Uterus (tissue), 2 donors: ENCODE data around the gene OPCML.

Experiments used
- POLR2A ChIP-seq, 2 donors: fragments of 450-650 bp; IDR thresholded peaks; one replicate each; pipeline ENCODE4 v1.6.1; 2016; ENCODE audit warnings: antibody characterized with exemption in 2 of 2, mild to moderate bottlenecking in 1 of 2, moderate library complexity in 1 of 2
- TF ChIP-seq, protein P1 (sequence below), 4 experiments: fragments of 200-600 bp in 2 of 4; fragments of 450-650 bp in 2 of 4; sonication (generic) in 2 of 4; IDR thresholded peaks; one replicate each; pipeline ENCODE4 v1.5.1; 2016 to 2019; ENCODE audit warnings: antibody characterized with exemption in 4 of 4, mild to moderate bottlenecking in 2 of 4, moderate library complexity in 1 of 4

DNA sequence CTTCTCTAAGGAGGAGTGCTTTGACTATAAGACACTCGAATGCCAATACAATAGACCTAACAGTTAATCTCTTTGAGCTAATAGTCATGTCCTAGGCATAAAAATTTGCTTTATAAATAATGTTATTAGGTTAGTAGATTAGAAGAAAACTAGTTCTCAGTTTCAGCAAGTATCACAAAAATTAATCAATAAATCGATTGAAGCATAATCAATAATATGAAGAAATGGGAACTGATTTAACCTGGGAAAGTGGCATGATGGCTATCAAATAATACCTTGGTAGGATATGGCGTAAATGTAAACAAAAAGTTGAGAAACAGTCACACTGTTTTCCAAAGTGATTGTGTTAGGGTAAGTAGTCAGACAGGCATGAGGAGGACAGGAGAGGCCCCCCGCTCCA, 676.3 kb downstream of the OPCML start:
- TF ChIP-seq, protein P1, sequence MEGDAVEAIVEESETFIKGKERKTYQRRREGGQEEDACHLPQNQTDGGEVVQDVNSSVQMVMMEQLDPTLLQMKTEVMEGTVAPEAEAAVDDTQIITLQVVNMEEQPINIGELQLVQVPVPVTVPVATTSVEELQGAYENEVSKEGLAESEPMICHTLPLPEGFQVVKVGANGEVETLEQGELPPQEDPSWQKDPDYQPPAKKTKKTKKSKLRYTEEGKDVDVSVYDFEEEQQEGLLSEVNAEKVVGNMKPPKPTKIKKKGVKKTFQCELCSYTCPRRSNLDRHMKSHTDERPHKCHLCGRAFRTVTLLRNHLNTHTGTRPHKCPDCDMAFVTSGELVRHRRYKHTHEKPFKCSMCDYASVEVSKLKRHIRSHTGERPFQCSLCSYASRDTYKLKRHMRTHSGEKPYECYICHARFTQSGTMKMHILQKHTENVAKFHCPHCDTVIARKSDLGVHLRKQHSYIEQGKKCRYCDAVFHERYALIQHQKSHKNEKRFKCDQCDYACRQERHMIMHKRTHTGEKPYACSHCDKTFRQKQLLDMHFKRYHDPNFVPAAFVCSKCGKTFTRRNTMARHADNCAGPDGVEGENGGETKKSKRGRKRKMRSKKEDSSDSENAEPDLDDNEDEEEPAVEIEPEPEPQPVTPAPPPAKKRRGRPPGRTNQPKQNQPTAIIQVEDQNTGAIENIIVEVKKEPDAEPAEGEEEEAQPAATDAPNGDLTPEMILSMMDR (IDR thresholded peaks at IDR 0.05): no peak
- TF ChIP-seq POLR2A (IDR thresholded peaks at IDR 0.05): no peak
